AG04450 (cell line): ENCODE results near the gene OR2M5. TPM values are rescaled to one million over a fixed set of nuclear protein-coding genes. Genes with fewer than 3 reads are reported as not detected.

ENCODE experiments used
- CTCF ChIA-PET: fragments of 300-600, 350-600 bp; formaldehyde crosslinking; extraction: SDS; loops from one replicate; lab custom pipeline; 2022; ENCODE audit warnings: antibody characterized with exemption, inconsistent platforms; lab: Charles Lee
- POLR2A ChIA-PET: fragments of 350-600 bp; formaldehyde crosslinking; extraction: SDS; loops from one replicate; lab custom pipeline; 2021; ENCODE audit warnings: antibody characterized with exemption, inconsistent platforms; lab: Yijun Ruan, JAX
- DNase-seq: peaks from one replicate; pipeline ENCODE4 v3.0.0-alpha.2; 2011; ENCODE audit warnings: low read depth, low spot score
- H3K27ac ChIP-seq: one replicate; pipeline ENCODE4 v1.5.1; 2012; ENCODE audit warnings: low read depth, low read length, control low read depth
- H3K27me3 ChIP-seq: one replicate; pipeline ENCODE4 v1.6.0; 2012; ENCODE audit warnings: low read length; ENCODE audit not compliant: control insufficient read depth, insufficient read depth
- H3K4me3 ChIP-seq: 2 replicates; pipeline ENCODE4 v1.5.1; 2011; ENCODE audit warnings: mild to moderate bottlenecking, low read depth, low read length, control low read depth
- H3K9me3 ChIP-seq: 2 replicates; pipeline ENCODE4 v1.5.1; 2012; ENCODE audit warnings: low read length; ENCODE audit not compliant: control insufficient read depth, insufficient read depth
- CTCF ChIP-seq: IDR thresholded peaks from 2 replicates; pipeline ENCODE4 v1.5.1; 2011; ENCODE audit warnings: low read depth, low read length, control low read depth, inconsistent platforms
- polyA minus RNA-seq: library from RNA; depleted of rRNA, polyadenylated mRNA; stranded (reverse); fragments of >200 nt; gene quantifications from 2 replicates; pipeline ENCODE4 v1.2.3, GENCODE V29; 2011; rRNA and poly(A)+ RNA removed
- polyA plus RNA-seq: library from polyadenylated mRNA; depleted of rRNA; stranded (reverse); fragments of >200 nt; gene quantifications from 2 replicates; pipeline ENCODE4 v1.2.3, GENCODE V29; 2011; rRNA removed

The OR2M5 gene
- polyA plus RNA-seq = not detected in 2 replicates
- polyA minus RNA-seq = not detected in 2 replicates

GRCh38 chr1:248144513-248145198, at the start of gene OR2M5:
Gene OR2M5 (plus strand): TSS chr1:248145148. CDS start chr1:248145148, 0 bp downstream.
- no peak within 1 kb of the TSS for H3K27ac ChIP-seq
- no peaks in the 10 kb centered on the region for H3K27me3 ChIP-seq
- no peak within 1 kb of the TSS for H3K4me3 ChIP-seq
- DNase-seq = no peak
- ChIA-PET CTCF (no interaction called here), POLR2A (no interaction called here)
- no peak for TF ChIP-seq CTCF
- H3K9me3 ChIP-seq = peaks cover 4% of the 10 kb centered on the region; the same call in 1 of the 2 replicates

GRCh38 chr1:248098529-248098928, 46.4 kb upstream of the OR2M5 start:
- POLR2A ChIA-PET = no interaction called here
- peaks cover 17% of the 10 kb centered on the region for H3K9me3 ChIP-seq
- TF ChIP-seq CTCF = no peak
- H3K4me3 ChIP-seq = no peak overlapping the region
- H3K27ac ChIP-seq = no peak overlapping the region
- CTCF ChIA-PET = no interaction called here
- no peak for DNase-seq
- H3K27me3 ChIP-seq = no peaks in the 10 kb centered on the region

GRCh38 chr1:248102847-248103246, 42.1 kb upstream of the OR2M5 start:
- H3K4me3 ChIP-seq = no peak overlapping the region
- DNase-seq = no peak
- peaks cover 14% of the 10 kb centered on the region; the same call in 1 of the 2 replicates for H3K9me3 ChIP-seq
- TF ChIP-seq CTCF = no peak
- H3K27ac ChIP-seq = no peak overlapping the region
- ChIA-PET CTCF (no interaction called here), POLR2A (no interaction called here)
- H3K27me3 ChIP-seq = no peaks in the 10 kb centered on the region

DNA sequence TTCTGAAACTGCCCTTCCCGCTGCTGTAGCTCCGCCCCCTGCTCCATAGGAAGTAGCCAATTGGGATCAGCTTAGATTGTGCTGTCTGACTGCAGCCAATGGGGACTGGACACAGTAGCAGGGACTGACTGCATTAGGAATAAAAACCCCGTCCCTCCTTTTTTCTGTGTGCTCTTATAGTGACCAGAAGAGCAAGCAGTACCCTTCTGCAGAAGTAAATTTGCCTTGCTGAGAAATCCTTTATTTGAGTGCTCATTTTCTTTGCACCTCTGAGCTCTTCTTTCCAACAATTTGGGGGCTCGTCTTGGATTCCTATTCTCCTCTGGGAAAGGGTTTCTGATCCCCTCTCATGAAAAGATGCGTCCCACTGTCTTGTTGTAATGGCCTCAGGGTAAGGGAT, 33.8 kb upstream of the OR2M5 start:
- Histone ChIP-seq H3K9me3 (peaks cover 17% of the 10 kb centered on the region), H3K27me3 (no peaks in the 10 kb centered on the region), H3K4me3 (no peak overlapping the region), H3K27ac (no peak overlapping the region)
- no peak for TF ChIP-seq CTCF
- CTCF ChIA-PET = no interaction called here
- POLR2A ChIA-PET = no interaction called here
- DNase-seq = no peak

DNA sequence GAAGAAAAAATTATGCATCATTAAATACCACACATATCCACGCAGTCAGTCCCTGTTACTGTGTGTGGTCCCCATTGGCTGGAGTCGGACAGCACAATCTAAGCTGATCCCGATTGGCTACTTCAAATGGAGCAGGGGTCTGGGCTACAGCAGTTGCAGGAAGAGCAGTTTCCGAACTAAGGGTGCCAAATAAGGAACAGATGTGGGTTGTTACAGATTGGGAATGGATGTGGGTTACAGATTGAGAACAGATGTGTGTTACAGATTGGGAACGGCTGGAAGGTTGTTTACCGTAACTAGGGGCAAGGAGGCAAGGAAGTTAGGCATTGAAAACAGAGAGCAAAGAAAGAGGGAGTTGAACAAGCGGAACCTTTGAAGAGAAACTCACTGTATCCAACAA, 30.1 kb upstream of the OR2M5 start:
- Histone ChIP-seq H3K4me3 (no peak overlapping the region), H3K9me3 (peaks cover 21% of the 10 kb centered on the region), H3K27me3 (no peaks in the 10 kb centered on the region), H3K27ac (no peak overlapping the region)
- ChIA-PET CTCF (no interaction called here), POLR2A (no interaction called here)
- no peak for DNase-seq
- no peak for TF ChIP-seq CTCF
